RKO (cell line): ENCODE measurements around the gene SPTLC3.

ENCODE experiments used
- DNase-seq: peaks from one replicate; pipeline ENCODE4 v3.0.0-alpha.2; 2016; ENCODE audit warnings: low spot score

The SPTLC3 gene

GRCh38 chr20:13200767-13201500, 192.2 kb downstream of the SPTLC3 start:
- DNase-seq, result no peak

GRCh38 chr20:13202565-13202964, 193.8 kb downstream of the SPTLC3 start:
- DNase-seq, result no peak

DNA sequence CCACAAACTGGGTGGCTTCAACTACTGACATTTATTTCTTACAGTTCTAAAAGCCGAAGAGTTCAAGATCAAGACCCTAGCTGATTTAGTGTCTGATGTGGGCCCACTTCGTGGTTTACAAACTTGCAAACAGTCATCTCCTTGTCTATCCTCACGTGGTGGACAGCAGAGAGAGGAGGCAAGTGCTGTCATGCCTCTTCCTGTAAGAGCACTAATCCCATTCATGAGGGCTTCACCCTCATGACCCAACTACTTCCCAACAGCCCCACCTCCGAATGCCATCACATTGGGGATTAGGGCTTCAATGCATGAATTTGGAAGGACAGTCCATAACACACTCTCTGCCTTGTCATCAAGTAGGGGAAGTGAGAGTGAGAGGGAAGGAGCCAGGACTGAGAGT, 196.7 kb downstream of the SPTLC3 start:
- no peak for DNase-seq

- DNase-seq, result no peak
Observed at GRCh38 chr20:13205848-13206434, 197.2 kb downstream of the SPTLC3 start.

DNA sequence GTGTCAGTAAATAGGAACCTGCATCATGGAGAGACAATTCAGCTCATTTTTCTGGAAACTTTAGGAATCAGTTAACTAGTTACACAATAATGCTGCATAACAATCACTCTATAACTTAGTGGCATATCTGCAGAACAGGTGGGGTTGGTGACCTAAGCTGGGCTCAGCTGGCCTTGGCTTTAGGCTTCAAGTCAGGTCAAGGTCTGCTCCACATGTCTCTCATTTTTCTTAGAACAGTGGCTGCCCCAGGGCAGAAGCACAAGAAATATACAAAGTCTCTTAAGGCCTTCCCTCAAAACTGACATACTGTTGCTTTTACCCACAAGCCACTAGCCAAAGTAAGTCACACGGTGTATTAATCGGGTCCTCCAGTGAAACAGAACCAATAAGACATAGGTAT, 198.2 kb downstream of the SPTLC3 start:
- DNase-seq, result no peak

DNA sequence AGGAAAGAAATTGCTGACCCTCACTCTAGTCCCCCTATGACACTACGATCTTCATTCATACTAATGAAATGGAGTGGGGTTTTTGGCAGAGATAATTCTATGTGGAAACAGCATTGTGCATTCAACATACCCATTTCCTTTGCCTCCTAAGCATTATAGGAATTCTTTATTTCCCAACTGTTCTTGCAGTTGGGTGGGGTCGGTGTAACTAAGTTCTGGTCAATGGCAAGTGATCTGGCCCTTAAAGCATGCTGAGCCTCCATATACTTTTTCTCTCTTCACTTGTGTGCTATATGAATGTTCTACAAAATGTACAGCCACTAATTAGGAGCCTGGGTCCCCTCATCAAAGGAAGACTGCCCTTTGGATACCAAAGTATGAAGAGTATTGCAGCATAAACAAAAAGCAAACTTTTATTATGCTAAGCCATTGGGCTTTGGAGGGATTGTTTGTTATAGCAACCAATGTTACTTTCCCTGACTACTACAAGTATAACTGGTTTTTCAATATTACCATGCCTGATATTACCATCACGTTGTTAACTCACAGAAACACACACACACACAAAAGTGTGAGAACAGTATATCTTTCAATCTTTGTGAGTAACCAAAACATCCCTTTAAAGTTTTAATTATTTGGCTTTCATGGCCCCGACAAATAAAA, 203.3 kb downstream of the SPTLC3 start:
- DNase-seq, result no peak

DNA sequence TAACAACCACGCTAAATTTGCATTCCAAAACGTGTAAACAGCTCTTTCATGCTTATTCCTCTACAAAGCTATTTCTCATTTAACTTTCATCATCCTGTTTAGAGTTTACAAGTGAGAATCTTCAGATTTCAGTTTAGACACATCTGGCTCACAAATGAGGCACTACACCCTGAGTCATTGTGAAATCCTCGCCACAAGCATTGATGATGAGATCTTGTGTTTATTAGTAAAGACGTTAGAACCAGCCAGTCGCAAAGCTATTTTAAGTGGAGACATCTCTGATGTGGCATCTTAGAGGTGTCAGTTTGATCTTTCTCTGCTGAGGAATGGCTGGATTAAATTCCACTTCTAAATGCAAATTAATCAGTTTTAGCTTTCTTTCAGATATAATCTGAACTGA, 204.0 kb downstream of the SPTLC3 start:
- DNase-seq, result no peak

- no peak for DNase-seq
Observed at GRCh38 chr20:13213335-13213734, 204.6 kb downstream of the SPTLC3 start.

DNA sequence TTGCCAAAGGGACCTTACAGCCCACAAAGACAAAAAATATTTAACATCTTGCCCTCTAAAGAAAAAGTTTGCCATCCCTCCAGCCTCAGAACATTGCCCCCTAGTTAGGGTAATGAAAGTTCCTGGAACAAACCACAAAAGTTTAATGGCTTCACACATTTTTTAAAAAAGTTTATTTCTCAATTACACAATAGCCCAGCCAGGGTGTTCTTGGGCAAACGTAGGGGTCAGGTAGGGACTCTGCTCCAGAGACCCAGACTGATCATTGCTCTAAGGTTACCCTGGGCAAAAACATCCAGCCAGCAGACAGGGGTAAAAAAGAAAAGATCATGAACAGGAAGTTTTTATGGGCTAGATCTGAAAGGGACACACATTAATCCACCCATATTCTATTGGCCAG, 207.8 kb downstream of the SPTLC3 start:
- no peak for DNase-seq
